Keratinocyte (primary cell): ENCODE data around the gene AMBP.

Experiments used
- CTCF ChIP-seq, 3 experiments: IDR thresholded peaks in 1 of 3; conservative IDR thresholded peaks in 1 of 3; optimal IDR thresholded peaks in 1 of 3; 2 replicates in 2 of 3; 3 replicates in 1 of 3; pipeline versions ENCODE3 to v1.5.1; 2011; ENCODE audit warnings: low read length in 3 of 3, mild to moderate bottlenecking in 3 of 3, moderate library complexity in 2 of 3, control low read depth in 1 of 3, inconsistent platforms in 1 of 3; ENCODE audit not compliant: insufficient read depth in 2 of 3; ENCODE audit errors: extremely low read depth in 1 of 3
- EZH2 ChIP-seq: IDR thresholded peaks from one replicate; pipeline ENCODE4 v1.6.1; 2012; ENCODE audit warnings: inconsistent platforms, mild to moderate bottlenecking, low read length, moderate library complexity

DNA sequence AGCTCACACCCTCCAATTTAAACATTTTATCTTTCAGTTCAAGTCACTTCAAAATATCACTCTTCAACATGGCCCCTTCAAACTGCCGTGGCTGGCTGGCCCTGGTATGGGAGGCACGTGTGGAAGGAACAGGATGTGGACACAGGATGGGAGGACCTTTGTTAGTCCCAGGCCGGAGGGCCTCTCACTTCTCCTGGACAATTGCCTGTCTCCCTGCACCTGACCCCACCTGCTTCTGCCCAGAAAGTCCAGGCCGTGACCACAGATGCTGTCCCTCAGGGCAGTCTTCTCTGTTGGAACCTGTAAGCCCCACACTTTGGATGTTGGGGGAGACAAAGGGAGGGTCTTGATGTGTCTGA, 19.4 kb downstream of the AMBP start:
- no peak for TF ChIP-seq CTCF (optimal IDR thresholded peaks at IDR 0.05 in 1 of 3, IDR thresholded peaks at IDR 0.05 in 1 of 3, conservative IDR thresholded peaks at IDR 0.05 in 1 of 3; ENCODE audit: extremely low read depth in 1 of 3, insufficient read depth in 2 of 3, low read length in 3 of 3)
- no peak for TF ChIP-seq EZH2
